NT2/D1 (cell line): ENCODE results near the gene SLC66A1.

Experiments
- YY1 ChIP-seq: IDR thresholded peaks from 2 replicates; pipeline ENCODE4 v1.6.1; 2011; ENCODE audit not compliant: insufficient read length, insufficient read depth
- ZNF274 ChIP-seq: IDR thresholded peaks from 2 replicates; pipeline ENCODE4 v1.6.1; 2011; ENCODE audit warnings: mild to moderate bottlenecking, low read depth, low read length

GRCh38 chr1:19284881-19285280 is 27.2 kb upstream of the SLC66A1 start:
- no peak for TF ChIP-seq ZNF274
- TF ChIP-seq YY1 = no peak
